ENCODE measurements around the gene EDAR.

- TF ChIP-seq POLR2A (IDR thresholded peaks at IDR 0.05) (no peak), CTCF (IDR thresholded peaks at IDR 0.05) (no peak)
Measured at GRCh38 chr2:108920686-108921085, 68.3 kb downstream of the EDAR start.

Measured in Peyer's patch (tissue), 4 donors.